Astrocyte (in vitro differentiated cells and primary cell): ENCODE measurements around the gene ACKR2. TPM values are rescaled to one million over a fixed set of nuclear protein-coding genes. Genes with fewer than 3 reads are reported as not detected.

Source experiments
- DNase-seq: peaks from one replicate; pipeline ENCODE4 v3.0.0-alpha.2; 2010; ENCODE audit warnings: low read depth
- FAIRE-seq: peaks from 2 replicates; lab custom pipeline; 2011; peaks lifted over from hg19 to GRCh38; lab: Jason Lieb, UNC
- H2AFZ ChIP-seq: 2 replicates; pipeline ENCODE4 v1.6.0; 2012; ENCODE audit warnings: low read depth, low read length, inconsistent platforms
- H3K27ac ChIP-seq: 2 replicates; pipeline ENCODE4 v1.5.1; 2011; ENCODE audit warnings: low read depth, low read length, inconsistent platforms
- H3K27me3 ChIP-seq: 2 replicates; pipeline ENCODE4 v1.6.0; 2011; ENCODE audit warnings: low read length, inconsistent platforms; ENCODE audit not compliant: insufficient read depth
- H3K36me3 ChIP-seq: 2 replicates; pipeline ENCODE4 v1.5.1; 2011; ENCODE audit warnings: low read length, inconsistent platforms; ENCODE audit not compliant: insufficient read depth
- H3K4me1 ChIP-seq: 2 replicates; pipeline ENCODE4 v1.5.1; 2011; ENCODE audit warnings: low read length, inconsistent platforms; ENCODE audit not compliant: insufficient read depth
- H3K4me2 ChIP-seq: 2 replicates; pipeline ENCODE4 v1.6.0; 2012; ENCODE audit warnings: low read length, inconsistent platforms
- H3K4me3 ChIP-seq: 2 replicates; pipeline ENCODE4 v1.5.1; 2011; ENCODE audit warnings: low read depth, mild to moderate bottlenecking, low read length, inconsistent platforms; ENCODE audit not compliant: insufficient read depth
- H3K79me2 ChIP-seq: 2 replicates; pipeline ENCODE4 v1.6.0; 2012; ENCODE audit warnings: mild to moderate bottlenecking, low read length, inconsistent platforms; ENCODE audit not compliant: insufficient read depth
- H3K9ac ChIP-seq: 2 replicates; pipeline ENCODE4 v1.6.0; 2012; ENCODE audit warnings: mild to moderate bottlenecking, low read length, inconsistent platforms
- H3K9me3 ChIP-seq: 2 replicates; pipeline ENCODE4 v1.5.1; 2012; ENCODE audit warnings: low read depth, mild to moderate bottlenecking, low read length, inconsistent platforms; ENCODE audit not compliant: insufficient read depth
- H4K20me1 ChIP-seq: 2 replicates; pipeline ENCODE4 v1.6.0; 2012; ENCODE audit warnings: low read length, inconsistent platforms; ENCODE audit not compliant: insufficient read depth
- H3K27ac Mint-ChIP-seq: one replicate; pipeline ENCODE4 v1.8.0; 2021; ENCODE audit warnings: mild to moderate bottlenecking, mixed read lengths; ENCODE audit not compliant: unreplicated experiment
- H3K27me3 Mint-ChIP-seq: one replicate; pipeline ENCODE4 v1.8.0; 2021; ENCODE audit warnings: low read depth, mixed read lengths; ENCODE audit not compliant: unreplicated experiment
- H3K36me3 Mint-ChIP-seq: one replicate; pipeline ENCODE4 v1.8.0; 2021; ENCODE audit warnings: low read depth, mixed read lengths; ENCODE audit not compliant: unreplicated experiment
- H3K4me1 Mint-ChIP-seq: one replicate; pipeline ENCODE4 v1.8.0; 2021; ENCODE audit warnings: low read depth, mixed read lengths; ENCODE audit not compliant: unreplicated experiment
- H3K4me3 Mint-ChIP-seq: one replicate; pipeline ENCODE4 v1.8.0; 2021; ENCODE audit warnings: mild to moderate bottlenecking, moderate library complexity, mixed read lengths; ENCODE audit not compliant: unreplicated experiment
- H3K9me3 Mint-ChIP-seq: one replicate; pipeline ENCODE4 v1.8.0; 2021; ENCODE audit warnings: mild to moderate bottlenecking, mixed read lengths; ENCODE audit not compliant: unreplicated experiment
- EZH2 ChIP-seq: IDR thresholded peaks from 2 replicates; pipeline ENCODE4 v1.6.1; 2012; ENCODE audit warnings: mild to moderate bottlenecking, low read length, inconsistent platforms; ENCODE audit not compliant: insufficient read depth
- total RNA-seq: library from RNA; stranded (reverse); gene quantifications from 2 replicates; pipeline ENCODE4 v1.2.1, GENCODE V29; 2021
- TF ChIP-seq, protein P1 (sequence below): IDR thresholded peaks from 2 replicates; pipeline ENCODE4 v1.5.1; 2011; ENCODE audit warnings: low read depth, mild to moderate bottlenecking, inconsistent platforms, low read length, moderate library complexity; ENCODE audit not compliant: insufficient read depth

Gene ACKR2
- total RNA-seq, 1 donor from 2014 or later: 1.7 TPM

DNA sequence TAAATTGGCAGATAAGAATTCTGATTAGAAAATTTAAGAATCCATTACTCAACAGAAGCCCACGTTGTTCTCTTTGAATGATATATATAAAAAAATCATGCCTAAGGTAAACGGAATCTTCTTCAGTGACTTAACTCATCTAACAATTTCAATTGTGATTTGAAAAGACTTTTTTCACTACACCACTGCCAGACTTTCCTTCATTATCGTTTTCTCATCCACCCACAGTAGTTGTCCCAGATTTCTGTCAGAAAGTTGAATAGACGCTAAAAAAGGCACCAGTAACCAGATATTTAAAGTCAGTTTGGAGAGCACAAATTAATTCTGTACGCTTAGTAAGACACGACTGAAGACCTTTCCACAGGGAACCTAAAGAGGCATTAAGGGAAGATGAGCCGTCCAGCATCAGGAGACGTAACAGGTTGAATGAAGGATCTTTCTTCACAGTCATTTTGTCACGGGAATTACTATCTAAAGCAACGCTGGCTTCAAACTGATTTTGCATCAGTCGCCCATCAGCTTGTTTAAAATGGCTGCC is 6.3 kb upstream of the ACKR2 start:
- peak; percentile 8 for DNase-seq
- no peak for FAIRE-seq
- Mint-ChIP-seq H3K9me3 (peaks cover 2% of the 10 kb centered on the region), H3K4me3 (peak overlapping the region; percentile 99), H3K36me3 (no peaks in the 10 kb centered on the region), H3K27me3 (peaks cover 2% of the 10 kb centered on the region), H3K4me1 (peaks cover 16% of the 10 kb centered on the region), H3K27ac (peak overlapping the region; percentile 90)
- Histone ChIP-seq H3K4me1 (peaks cover 14% of the 10 kb centered on the region), H2AFZ (peak overlapping the region; percentile 99), H3K27me3 (no peaks in the 10 kb centered on the region), H3K4me3 (peak overlapping the region; percentile 93), H3K9me3 (no peaks in the 10 kb centered on the region), H3K27ac (peak overlapping the region; percentile 83), H3K9ac (peak overlapping the region; percentile 96), H4K20me1 (peaks cover 34% of the 10 kb centered on the region), H3K4me2 (peak overlapping the region; percentile 94), H3K36me3 (no peaks in the 10 kb centered on the region), H3K79me2 (peaks cover 49% of the 10 kb centered on the region)
- TF ChIP-seq EZH2: no peak
- TF ChIP-seq, protein P1, sequence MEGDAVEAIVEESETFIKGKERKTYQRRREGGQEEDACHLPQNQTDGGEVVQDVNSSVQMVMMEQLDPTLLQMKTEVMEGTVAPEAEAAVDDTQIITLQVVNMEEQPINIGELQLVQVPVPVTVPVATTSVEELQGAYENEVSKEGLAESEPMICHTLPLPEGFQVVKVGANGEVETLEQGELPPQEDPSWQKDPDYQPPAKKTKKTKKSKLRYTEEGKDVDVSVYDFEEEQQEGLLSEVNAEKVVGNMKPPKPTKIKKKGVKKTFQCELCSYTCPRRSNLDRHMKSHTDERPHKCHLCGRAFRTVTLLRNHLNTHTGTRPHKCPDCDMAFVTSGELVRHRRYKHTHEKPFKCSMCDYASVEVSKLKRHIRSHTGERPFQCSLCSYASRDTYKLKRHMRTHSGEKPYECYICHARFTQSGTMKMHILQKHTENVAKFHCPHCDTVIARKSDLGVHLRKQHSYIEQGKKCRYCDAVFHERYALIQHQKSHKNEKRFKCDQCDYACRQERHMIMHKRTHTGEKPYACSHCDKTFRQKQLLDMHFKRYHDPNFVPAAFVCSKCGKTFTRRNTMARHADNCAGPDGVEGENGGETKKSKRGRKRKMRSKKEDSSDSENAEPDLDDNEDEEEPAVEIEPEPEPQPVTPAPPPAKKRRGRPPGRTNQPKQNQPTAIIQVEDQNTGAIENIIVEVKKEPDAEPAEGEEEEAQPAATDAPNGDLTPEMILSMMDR: no peak

DNA sequence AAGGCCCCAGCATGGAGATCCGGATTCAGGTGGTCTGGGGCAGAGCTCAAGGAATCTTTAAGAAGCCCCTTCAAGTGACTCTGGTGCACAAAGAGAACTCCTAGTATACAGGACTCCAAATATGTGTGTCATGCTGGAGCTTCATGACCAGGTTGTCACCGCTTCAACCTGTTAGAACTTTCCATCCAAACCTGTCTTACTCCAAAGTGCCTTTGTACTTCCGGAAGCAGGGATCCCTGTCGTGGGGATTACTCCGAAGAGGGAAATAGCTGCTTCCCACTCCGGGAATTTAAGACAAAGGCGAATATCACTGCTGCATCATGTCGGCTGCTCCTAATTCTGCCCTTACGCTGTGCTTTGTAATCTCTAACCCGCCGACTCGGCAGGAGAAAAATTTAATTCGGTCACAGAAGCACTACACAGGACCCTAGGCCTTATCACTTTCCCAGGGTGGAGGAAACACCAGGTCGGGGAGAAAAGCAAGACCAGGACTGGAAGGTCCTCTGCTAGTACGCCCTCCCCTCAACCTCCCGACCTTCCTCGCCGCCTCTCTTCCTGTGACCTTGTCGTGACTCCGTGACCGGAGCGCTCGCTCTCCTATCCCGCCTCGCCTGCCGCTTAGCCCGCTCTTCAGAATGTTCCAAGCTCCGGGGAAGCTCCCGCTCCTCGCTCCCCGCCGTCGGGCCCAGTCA is 5.7 kb upstream of the ACKR2 start:
- peaks cover 2% of the 10 kb centered on the region for H3K9me3 Mint-ChIP-seq
- no peaks in the 10 kb centered on the region for H3K36me3 Mint-ChIP-seq
- H3K36me3 ChIP-seq: no peaks in the 10 kb centered on the region
- no peak for TF ChIP-seq EZH2
- TF ChIP-seq, protein P1: no peak
- FAIRE-seq (no peak), DNase-seq (peak; percentile 20)
- peak overlapping the region; percentile 83 for H3K27ac ChIP-seq
- H3K79me2 ChIP-seq: peaks cover 49% of the 10 kb centered on the region
- H3K9me3 ChIP-seq: no peaks in the 10 kb centered on the region
- peaks cover 18% of the 10 kb centered on the region for H3K4me1 Mint-ChIP-seq
- peak overlapping the region; percentile 99 for H2AFZ ChIP-seq
- peak overlapping the region; percentile 99 for H3K4me3 Mint-ChIP-seq
- peak overlapping the region; percentile 90 for H3K27ac Mint-ChIP-seq
- H3K4me2 ChIP-seq: peak overlapping the region; percentile 94
- H3K4me3 ChIP-seq: peak overlapping the region; percentile 93
- H3K4me1 ChIP-seq: peaks cover 14% of the 10 kb centered on the region
- H4K20me1 ChIP-seq: peaks cover 34% of the 10 kb centered on the region
- no peaks in the 10 kb centered on the region for H3K27me3 ChIP-seq
- peaks cover 2% of the 10 kb centered on the region for H3K27me3 Mint-ChIP-seq
- peak overlapping the region; percentile 96 for H3K9ac ChIP-seq
